Activated CD4-positive, alpha-beta T cell treated with anti-CD3 and anti-CD28 coated beads for 36 hours (primary cell): Measurements from ENCODE around the gene LBR. TPM values are rescaled to one million over a fixed set of nuclear protein-coding genes. Genes with fewer than 3 reads are reported as not detected.

Source experiments
- ATAC-seq: fragments of 200-7000 bp; cut with Tn5 transposase; one replicate; pipeline ENCODE4 v1.10.0; 2021; ENCODE audit warnings: mild to moderate bottlenecking, moderate library complexity
- CTCF ChIA-PET: fragments of 350-600 bp; sonication (Branson Sonifier 250); formaldehyde crosslinking; loops from one replicate; lab custom pipeline; 2021; ENCODE audit warnings: antibody characterized with exemption; lab: Charles Lee
- POLR2A ChIA-PET: fragments of 350-600 bp; sonication (Branson Sonifier 250); formaldehyde crosslinking; loops from one replicate; lab custom pipeline; 2021; ENCODE audit warnings: antibody characterized with exemption, inconsistent platforms; lab: Charles Lee
- DNase-seq: peaks from one replicate; pipeline ENCODE4 v3.0.0-alpha.2; 2020
- H3K27ac Mint-ChIP-seq: one replicate; pipeline ENCODE4 v1.8.0; 2021; ENCODE audit warnings: mixed read lengths
- H3K27me3 Mint-ChIP-seq: one replicate; pipeline ENCODE4 v1.8.0; 2021; ENCODE audit warnings: mixed read lengths
- H3K36me3 Mint-ChIP-seq: one replicate; pipeline ENCODE4 v1.8.0; 2021; ENCODE audit warnings: low read depth, mixed read lengths
- H3K4me1 Mint-ChIP-seq: one replicate; pipeline ENCODE4 v1.8.0; 2021; ENCODE audit warnings: mixed read lengths
- H3K4me3 Mint-ChIP-seq: one replicate; pipeline ENCODE4 v1.8.0; 2021; ENCODE audit warnings: mild to moderate bottlenecking, moderate library complexity, mixed read lengths
- H3K9me3 Mint-ChIP-seq: one replicate; pipeline ENCODE4 v1.8.0; 2021; ENCODE audit warnings: low read depth, mixed read lengths
- intact Hi-C, 2 experiments: fragments of 100-400 bp; cut with DNase I in 1 of 2; cut with micrococcal nuclease in 1 of 2; formaldehyde crosslinking; loops; one replicate each; pipeline versions ENCODE4 v1.14.2 to v1.15.1; 2022 to 2024; cut with DNase I, micrococcal nuclease
- total RNA-seq, 2 experiments: library from RNA; stranded (reverse); gene quantifications; one replicate each; pipeline ENCODE4 v1.2.3, GENCODE V29; 2021

LBR gene
- total RNA-seq, 2 experiments from 2014 or later, result 136 to 194 TPM

DNA sequence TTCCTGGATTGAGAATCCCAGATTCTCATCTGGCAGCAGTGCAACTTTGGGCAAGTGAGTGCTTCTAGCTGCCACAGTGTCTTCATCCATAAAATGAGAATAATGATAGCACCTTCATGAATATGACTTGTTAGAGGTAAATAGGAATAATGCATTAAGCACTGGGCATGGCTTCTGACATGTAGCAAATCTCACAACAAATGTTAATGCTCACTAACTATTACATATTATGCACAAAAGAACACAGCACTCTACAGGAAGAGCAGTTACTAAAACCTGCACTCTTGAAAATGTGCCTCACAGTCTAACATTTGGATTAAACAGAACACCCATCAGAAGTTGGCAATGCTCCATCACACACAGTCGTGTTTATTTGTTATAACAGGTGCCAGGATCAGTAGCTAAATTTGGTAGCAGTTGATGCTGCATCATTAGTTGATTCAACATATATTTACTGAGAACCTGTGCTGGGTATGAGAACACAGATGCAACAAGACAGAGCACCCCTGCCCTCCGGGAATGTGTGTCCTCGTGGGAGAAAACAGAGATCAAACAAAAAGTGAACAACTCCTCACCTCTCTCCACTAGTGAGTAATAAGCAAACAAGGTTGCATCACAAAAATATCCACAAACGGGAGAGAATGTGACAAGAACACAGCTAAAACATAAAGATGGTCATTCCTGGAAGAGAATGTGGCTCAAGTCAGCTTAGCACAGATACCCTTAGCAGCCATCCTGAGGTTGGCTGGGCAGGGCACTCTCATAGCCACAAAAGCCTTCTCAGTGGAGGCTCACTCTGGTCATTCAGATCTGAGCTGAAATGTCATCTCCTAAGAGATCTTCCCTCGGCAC lies 26.2 kb upstream of the LBR start:
- ChIA-PET POLR2A (interaction anchor here (0.6 to 1.3 kb wide), 4 partner anchors 27 to 545 kb away, joined by 4 to 7 read pairs (median 4); partner anchors contain the start of genes SDE2 and SRP9), CTCF (interaction anchor here (1.0 to 2.4 kb wide), 5 partner anchors 8 to 25 kb away, joined by 3 to 29 read pairs (median 4); no protein-coding TSS in a partner anchor)
- Mint-ChIP-seq H3K4me3 (no peak overlapping the region), H3K4me1 (peaks cover 37% of the 10 kb centered on the region), H3K27ac (peak overlapping the region; percentile 79), H3K9me3 (no peaks in the 10 kb centered on the region), H3K27me3 (no peaks in the 10 kb centered on the region), H3K36me3 (no peaks in the 10 kb centered on the region)
- DNase-seq, result peak; percentile 24
- ATAC-seq, result peak; percentile 7
- intact Hi-C loops, result loop anchor here (1.0 kb wide), 2 partner anchors 9 to 13 kb away; no protein-coding TSS in a partner anchor

GRCh38 chr1:225451840-225452515 lies 24.1 kb upstream of the LBR start:
- H3K27ac Mint-ChIP-seq, result no peak overlapping the region
- no peak for ATAC-seq
- intact Hi-C loops, result no loop called here
- no peaks in the 10 kb centered on the region for H3K27me3 Mint-ChIP-seq
- no peak overlapping the region for H3K4me3 Mint-ChIP-seq
- H3K36me3 Mint-ChIP-seq, result no peaks in the 10 kb centered on the region
- POLR2A ChIA-PET, result no interaction called here
- DNase-seq, result peak; percentile 4
- H3K9me3 Mint-ChIP-seq, result no peaks in the 10 kb centered on the region
- peaks cover 35% of the 10 kb centered on the region for H3K4me1 Mint-ChIP-seq
- CTCF ChIA-PET, result no interaction called here

DNA sequence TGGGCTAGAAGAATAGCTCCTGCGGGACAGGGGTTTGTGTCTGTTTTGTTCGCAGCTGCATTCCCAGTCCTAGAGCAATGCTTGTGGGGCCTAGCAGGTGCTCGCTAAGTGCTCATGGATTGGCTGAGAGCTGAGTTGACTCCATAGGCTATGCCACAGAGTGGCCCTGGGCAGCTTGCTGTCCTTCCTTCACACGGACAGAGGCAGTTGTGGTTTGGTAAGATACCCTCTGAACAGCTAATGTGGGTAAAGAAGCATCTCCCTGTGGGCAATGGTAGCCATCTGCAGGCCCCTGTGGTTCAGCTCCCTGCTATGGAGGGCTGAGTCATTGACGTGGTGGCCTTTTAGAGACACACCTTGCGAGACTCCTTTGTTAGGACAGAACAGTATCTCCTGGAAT lies 23.5 kb upstream of the LBR start:
- Mint-ChIP-seq H3K27me3 (no peaks in the 10 kb centered on the region), H3K36me3 (no peaks in the 10 kb centered on the region), H3K27ac (no peak overlapping the region)

DNA sequence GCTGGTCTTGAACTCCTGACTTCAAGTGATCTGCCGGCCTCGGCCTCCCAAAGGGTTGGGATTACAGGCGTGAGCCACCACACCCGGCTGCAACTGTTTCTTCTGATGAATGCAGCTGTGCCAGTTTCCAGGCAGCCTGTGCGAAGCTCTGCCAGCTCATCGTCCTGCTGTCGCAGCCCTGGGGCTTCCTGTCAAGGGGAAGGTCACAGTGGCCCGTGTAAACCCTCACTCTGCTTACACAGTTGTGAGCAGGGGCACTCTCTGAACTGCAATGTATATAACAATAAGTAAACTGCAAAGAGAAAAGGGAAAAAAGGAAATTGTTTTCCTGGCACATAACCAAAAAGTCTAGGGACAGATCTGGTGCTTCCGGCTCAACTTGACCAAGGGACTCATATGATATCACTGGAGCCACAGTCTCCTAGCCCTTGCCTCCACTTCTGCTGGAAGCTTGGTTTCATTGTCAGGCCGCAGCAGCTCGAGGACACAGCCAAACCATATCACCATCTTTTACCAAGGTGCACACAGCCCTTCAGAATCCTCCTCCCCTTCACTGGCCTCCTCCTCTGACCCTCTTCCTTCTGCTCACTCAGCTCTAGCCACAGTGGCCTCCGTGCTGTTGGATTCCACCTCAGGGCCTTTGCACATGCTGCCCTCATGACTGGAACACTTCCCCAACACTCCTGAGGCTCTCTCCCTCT lies 22.8 kb upstream of the LBR start:
- CTCF ChIA-PET, result interaction anchor here (0.6 to 0.7 kb wide), 2 partner anchors 512 to 543 kb away, joined by 3 read pairs; no protein-coding TSS in a partner anchor
- intact Hi-C loops, result no loop called here
- H3K27ac Mint-ChIP-seq, result no peak overlapping the region
- DNase-seq (peak; percentile 57), ATAC-seq (peak; percentile 20)
- POLR2A ChIA-PET, result no interaction called here
- no peaks in the 10 kb centered on the region for H3K36me3 Mint-ChIP-seq
- peaks cover 49% of the 10 kb centered on the region for H3K4me1 Mint-ChIP-seq
- no peak overlapping the region for H3K4me3 Mint-ChIP-seq
- no peaks in the 10 kb centered on the region for H3K27me3 Mint-ChIP-seq
- no peaks in the 10 kb centered on the region for H3K9me3 Mint-ChIP-seq

More for the DNA sequence above, 23.5 kb upstream of the LBR start:
- DNase-seq (peak; percentile 11), ATAC-seq (no peak)
- CTCF ChIA-PET, result interaction anchor here (0.7 kb wide), 1 partner anchor 512 kb away, joined by 3 read pairs; no protein-coding TSS in a partner anchor
- Mint-ChIP-seq H3K9me3 (no peaks in the 10 kb centered on the region), H3K4me1 (peaks cover 42% of the 10 kb centered on the region), H3K4me3 (no peak overlapping the region)
- POLR2A ChIA-PET, result no interaction called here
- intact Hi-C loops, result no loop called here

- ChIA-PET POLR2A (no interaction called here), CTCF (no interaction called here)
- no peak overlapping the region for H3K27ac Mint-ChIP-seq
Measured at GRCh38 chr1:225449774-225450173, 21.9 kb upstream of the LBR start.

DNA sequence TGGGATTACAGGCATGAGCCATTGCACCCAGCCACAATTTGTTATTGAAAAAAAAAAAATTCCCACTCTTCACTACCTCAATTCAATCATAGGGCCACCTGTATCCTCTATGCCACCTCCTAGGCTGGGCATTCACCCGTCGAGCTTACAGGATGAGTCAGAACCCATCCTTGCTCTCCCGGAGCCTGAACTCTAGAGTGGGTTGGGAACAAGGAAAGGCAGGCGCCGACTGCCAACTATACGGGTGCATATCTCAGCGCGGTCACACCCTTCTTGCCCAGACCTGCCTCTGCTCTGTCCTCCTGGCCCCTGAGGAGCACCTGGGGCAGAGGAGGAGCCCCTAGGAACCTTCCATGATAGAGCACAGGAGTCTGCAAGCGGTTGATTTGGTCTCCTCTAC lies 21.4 kb upstream of the LBR start:
- H3K4me1 Mint-ChIP-seq, result peaks cover 53% of the 10 kb centered on the region
- ChIA-PET CTCF (interaction anchor here (0.7 to 1.7 kb wide), 3 partner anchors 22 to 970 kb away, joined by 3 to 5 read pairs (median 3); no protein-coding TSS in a partner anchor), POLR2A (no interaction called here)
- H3K36me3 Mint-ChIP-seq, result no peaks in the 10 kb centered on the region
- H3K4me3 Mint-ChIP-seq, result no peak overlapping the region
- ATAC-seq, result no peak
- no peak for DNase-seq
- intact Hi-C loops, result loop anchor here in 1 of 2 experiments (5.0 to 10.0 kb wide), 2 partner anchors 952 to 1264 kb away; partner anchors contain the start of gene DEGS1
- no peak overlapping the region for H3K27ac Mint-ChIP-seq
- no peaks in the 10 kb centered on the region for H3K9me3 Mint-ChIP-seq
- no peaks in the 10 kb centered on the region for H3K27me3 Mint-ChIP-seq

More at GRCh38 chr1:225449774-225450173, 21.9 kb upstream of the LBR start:
- Mint-ChIP-seq H3K9me3 (no peaks in the 10 kb centered on the region), H3K27me3 (no peaks in the 10 kb centered on the region), H3K4me1 (peaks cover 53% of the 10 kb centered on the region), H3K4me3 (no peak overlapping the region), H3K36me3 (no peaks in the 10 kb centered on the region)
- ATAC-seq (no peak), DNase-seq (peak; percentile 1)
- intact Hi-C loops, result loop anchor here in 1 of 2 experiments (5.0 to 10.0 kb wide), 2 partner anchors 952 to 1265 kb away; partner anchors contain the start of gene DEGS1

- DNase-seq (peak; percentile 1), ATAC-seq (no peak)
- Mint-ChIP-seq H3K27ac (peak overlapping the region; percentile 21), H3K9me3 (no peaks in the 10 kb centered on the region), H3K4me3 (no peak overlapping the region), H3K27me3 (no peaks in the 10 kb centered on the region), H3K36me3 (no peaks in the 10 kb centered on the region), H3K4me1 (peaks cover 51% of the 10 kb centered on the region)
- intact Hi-C loops, result loop anchor here in 1 of 2 experiments (5.0 to 10.0 kb wide), 2 partner anchors 951 to 1263 kb away; partner anchors contain the start of gene DEGS1
- CTCF ChIA-PET, result interaction anchor here (0.7 to 1.7 kb wide), 3 partner anchors 23 to 971 kb away, joined by 3 to 5 read pairs (median 3); no protein-coding TSS in a partner anchor
- POLR2A ChIA-PET, result no interaction called here
Measured at GRCh38 chr1:225448146-225448805, 20.4 kb upstream of the LBR start.

DNA sequence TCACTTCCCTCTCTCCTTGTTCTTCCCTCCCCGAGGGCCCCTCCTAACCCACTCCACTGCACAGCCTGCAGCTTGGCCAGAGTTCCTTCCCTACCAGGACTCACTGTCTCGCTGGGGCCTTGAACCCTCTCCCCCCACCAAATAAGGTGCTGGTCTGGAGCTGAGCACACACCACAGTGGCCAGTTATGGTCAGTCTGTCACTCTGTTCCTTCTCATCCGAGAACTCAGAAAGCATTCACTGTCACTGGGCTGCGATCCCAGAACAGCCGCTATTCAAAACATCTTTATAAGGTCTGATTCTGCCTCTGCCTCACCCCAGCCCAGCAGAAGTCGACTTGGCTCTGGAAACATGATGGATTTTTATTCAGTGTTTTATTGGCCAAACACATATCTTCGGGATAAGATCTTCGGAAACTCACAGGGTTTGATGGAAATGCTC lies 19.8 kb upstream of the LBR start:
- H3K4me1 Mint-ChIP-seq, result peaks cover 55% of the 10 kb centered on the region
- intact Hi-C loops, result loop anchor here in 1 of 2 experiments (5.0 to 10.0 kb wide), 2 partner anchors 950 to 1263 kb away; partner anchors contain the start of gene DEGS1
- ChIA-PET POLR2A (no interaction called here), CTCF (interaction anchor here (0.6 to 1.7 kb wide), 3 partner anchors 24 to 209 kb away, joined by 3 to 5 read pairs (median 3); no protein-coding TSS in a partner anchor)
- peak overlapping the region; percentile 21 for H3K27ac Mint-ChIP-seq
- no peak for ATAC-seq
- DNase-seq, result peak; percentile 1
- H3K9me3 Mint-ChIP-seq, result no peaks in the 10 kb centered on the region
- no peaks in the 10 kb centered on the region for H3K27me3 Mint-ChIP-seq
- H3K36me3 Mint-ChIP-seq, result no peaks in the 10 kb centered on the region
- H3K4me3 Mint-ChIP-seq, result no peak overlapping the region

DNA sequence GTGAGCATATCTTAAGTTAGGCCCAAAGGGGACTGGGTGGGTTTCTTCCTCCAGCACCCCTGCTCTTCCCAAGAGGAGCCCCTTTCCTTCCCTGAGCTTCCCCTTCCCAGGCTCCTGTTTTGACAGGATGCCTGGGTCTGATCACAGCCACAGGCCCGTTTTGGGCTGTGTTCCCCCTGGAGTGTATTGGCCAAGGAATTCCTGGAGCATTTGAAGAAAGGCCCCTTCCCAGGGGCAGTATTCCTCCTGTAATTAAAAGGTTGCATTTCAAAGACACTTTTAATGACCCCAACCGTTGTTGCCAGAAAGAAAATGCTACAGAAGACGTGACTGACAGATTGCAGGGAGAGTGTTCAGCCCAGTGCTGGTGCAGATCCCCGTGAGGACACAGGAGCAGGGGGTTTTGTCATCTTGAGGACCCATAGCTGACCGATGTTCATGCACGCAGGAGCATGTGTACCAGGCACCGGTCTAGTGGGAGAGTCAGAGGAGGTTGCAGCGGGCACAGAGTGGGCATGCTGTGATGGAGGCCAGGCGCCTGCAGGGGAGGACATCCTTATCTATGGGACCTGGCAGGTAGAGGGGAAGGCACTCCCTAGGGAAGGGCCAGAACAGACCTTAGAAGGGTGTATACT lies 19.3 kb upstream of the LBR start:
- POLR2A ChIA-PET, result no interaction called here
- Mint-ChIP-seq H3K9me3 (no peaks in the 10 kb centered on the region), H3K4me3 (no peak overlapping the region), H3K27me3 (no peaks in the 10 kb centered on the region), H3K36me3 (no peaks in the 10 kb centered on the region), H3K27ac (no peak overlapping the region), H3K4me1 (peaks cover 60% of the 10 kb centered on the region)
- CTCF ChIA-PET, result interaction anchor here (0.6 to 3.1 kb wide), 3 partner anchors 8 to 209 kb away, joined by 3 to 29 read pairs (median 3); no protein-coding TSS in a partner anchor
- no peak for ATAC-seq
- intact Hi-C loops, result loop anchor here in 1 of 2 experiments (5.0 to 10.0 kb wide), 2 partner anchors 950 to 1262 kb away; partner anchors contain the start of gene DEGS1
- DNase-seq, result peak; percentile 4

DNA sequence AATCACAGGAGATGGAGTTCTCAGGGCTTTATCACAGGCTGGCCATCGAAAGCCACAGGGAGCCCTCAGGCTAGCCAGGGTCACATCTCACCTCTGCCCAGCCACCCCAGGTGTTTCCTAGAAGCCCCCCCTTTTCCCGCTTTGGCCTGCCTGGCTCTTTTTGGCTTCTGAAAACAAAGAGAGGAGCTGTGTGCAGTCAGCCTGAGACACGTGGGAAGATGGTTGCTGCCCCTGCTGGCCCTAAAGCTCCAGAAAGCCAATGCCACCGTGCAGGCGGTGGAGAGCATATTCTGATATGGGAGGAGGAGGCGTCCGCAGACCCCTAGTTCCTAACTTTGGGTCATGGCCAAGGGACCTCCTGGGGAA lies 18.7 kb upstream of the LBR start:
- intact Hi-C loops, result loop anchor here in 1 of 2 experiments (5.0 to 10.0 kb wide), 2 partner anchors 949 to 1262 kb away; partner anchors contain the start of gene DEGS1
- Mint-ChIP-seq H3K27ac (peak overlapping the region; percentile 96), H3K9me3 (no peaks in the 10 kb centered on the region), H3K4me1 (peaks cover 66% of the 10 kb centered on the region), H3K36me3 (no peaks in the 10 kb centered on the region), H3K4me3 (no peak overlapping the region), H3K27me3 (no peaks in the 10 kb centered on the region)
- DNase-seq (peak; percentile 5), ATAC-seq (no peak)
- CTCF ChIA-PET, result interaction anchor here (0.9 to 3.1 kb wide), 2 partner anchors 8 to 28 kb away, joined by 3 to 29 read pairs; no protein-coding TSS in a partner anchor
- POLR2A ChIA-PET, result no interaction called here
